Fibroblast of lung (primary cell): ENCODE results near the gene GBF1.

Source experiments
- EZH2 ChIP-seq: IDR thresholded peaks from 2 replicates; pipeline ENCODE4 v1.5.1; 2012; ENCODE audit warnings: low read length, control low read depth, mild to moderate bottlenecking; ENCODE audit errors: missing control alignments
- TF ChIP-seq, protein P1 (sequence below), 2 donors: IDR thresholded peaks in 1 of 2; conservative IDR thresholded peaks in 1 of 2; 1 replicate in 1 of 2; 2 replicates in 1 of 2; pipeline ENCODE4 v1.5.1; 2011 to 2012; ENCODE audit warnings: low read length in 2 of 2, control low read depth in 1 of 2, inconsistent platforms in 1 of 2, low read depth in 1 of 2, mild to moderate bottlenecking in 1 of 2

DNA sequence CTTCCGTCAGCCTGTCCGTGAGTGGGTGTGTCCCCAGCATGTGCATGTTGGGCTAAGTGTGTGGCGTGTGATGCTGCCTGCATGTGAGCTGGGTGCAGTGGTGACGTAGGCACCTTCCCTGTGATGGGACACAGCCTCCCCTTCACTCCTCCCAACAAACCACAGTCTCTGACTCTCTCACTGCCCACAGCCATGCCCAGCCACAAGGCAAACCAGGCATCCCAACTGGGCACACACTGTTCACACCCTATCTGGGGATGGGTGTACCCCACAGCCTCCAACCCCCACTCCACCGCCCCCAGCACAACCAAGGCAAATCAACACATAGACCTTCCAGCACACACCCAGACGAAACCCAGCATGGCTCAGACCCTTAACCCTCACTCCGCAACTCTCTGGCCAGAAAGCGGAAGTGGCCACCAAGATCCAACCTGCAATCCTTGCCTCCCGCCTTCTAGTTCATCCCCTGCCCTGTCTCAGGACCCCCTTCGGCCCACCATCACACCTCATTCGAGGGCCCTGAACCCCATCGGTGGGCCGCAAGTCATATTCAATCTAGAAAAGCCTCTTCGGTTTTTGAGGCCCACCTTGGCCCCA lies 162.9 kb downstream of the GBF1 start:
- TF ChIP-seq, protein P1, sequence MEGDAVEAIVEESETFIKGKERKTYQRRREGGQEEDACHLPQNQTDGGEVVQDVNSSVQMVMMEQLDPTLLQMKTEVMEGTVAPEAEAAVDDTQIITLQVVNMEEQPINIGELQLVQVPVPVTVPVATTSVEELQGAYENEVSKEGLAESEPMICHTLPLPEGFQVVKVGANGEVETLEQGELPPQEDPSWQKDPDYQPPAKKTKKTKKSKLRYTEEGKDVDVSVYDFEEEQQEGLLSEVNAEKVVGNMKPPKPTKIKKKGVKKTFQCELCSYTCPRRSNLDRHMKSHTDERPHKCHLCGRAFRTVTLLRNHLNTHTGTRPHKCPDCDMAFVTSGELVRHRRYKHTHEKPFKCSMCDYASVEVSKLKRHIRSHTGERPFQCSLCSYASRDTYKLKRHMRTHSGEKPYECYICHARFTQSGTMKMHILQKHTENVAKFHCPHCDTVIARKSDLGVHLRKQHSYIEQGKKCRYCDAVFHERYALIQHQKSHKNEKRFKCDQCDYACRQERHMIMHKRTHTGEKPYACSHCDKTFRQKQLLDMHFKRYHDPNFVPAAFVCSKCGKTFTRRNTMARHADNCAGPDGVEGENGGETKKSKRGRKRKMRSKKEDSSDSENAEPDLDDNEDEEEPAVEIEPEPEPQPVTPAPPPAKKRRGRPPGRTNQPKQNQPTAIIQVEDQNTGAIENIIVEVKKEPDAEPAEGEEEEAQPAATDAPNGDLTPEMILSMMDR (conservative IDR thresholded peaks at IDR 0.05 in 1 of 2, IDR thresholded peaks at IDR 0.05 in 1 of 2; ENCODE audit: low read depth in 1 of 2, low read length in 2 of 2), result no peak
- TF ChIP-seq EZH2, result peak; percentile 75
